H9 (cell line): Measurements from ENCODE around the gene LPGAT1. TPM values are rescaled to one million over a fixed set of nuclear protein-coding genes. Genes with fewer than 3 reads are reported as not detected.

Source experiments
- DNase-seq: peaks from one replicate; pipeline ENCODE4 v3.0.0-alpha.2; 2017
- H2AFZ ChIP-seq: one replicate; pipeline ENCODE4 v1.6.1; 2013; ENCODE audit warnings: mild to moderate bottlenecking, low read length, control low read depth, moderate library complexity
- H2AK5ac ChIP-seq: 2 replicates; pipeline ENCODE4 v1.6.1; 2013; ENCODE audit warnings: low read length, control low read depth, mixed read lengths; ENCODE audit not compliant: insufficient read length
- H2BK120ac ChIP-seq: one replicate; pipeline ENCODE4 v1.6.1; 2013; ENCODE audit warnings: low read depth, mild to moderate bottlenecking, low read length, control low read depth, inconsistent platforms; ENCODE audit not compliant: poor library complexity, severe bottlenecking
- H2BK12ac ChIP-seq: 2 replicates; pipeline ENCODE4 v1.6.1; 2013; ENCODE audit warnings: low read length, control low read depth, mixed read lengths, low read depth; ENCODE audit not compliant: insufficient read length
- H2BK15ac ChIP-seq: 2 replicates; pipeline ENCODE4 v1.6.1; 2013; ENCODE audit warnings: low read depth, low read length, control low read depth
- H2BK20ac ChIP-seq: one replicate; pipeline ENCODE4 v1.6.1; 2013; ENCODE audit warnings: low read depth, mild to moderate bottlenecking, low read length, control low read depth, inconsistent platforms; ENCODE audit not compliant: poor library complexity, severe bottlenecking
- H2BK5ac ChIP-seq: 2 replicates; pipeline ENCODE4 v1.6.1; 2013; ENCODE audit warnings: low read length, control low read depth, mixed read lengths; ENCODE audit not compliant: insufficient read length
- H3K14ac ChIP-seq: 2 replicates; pipeline ENCODE4 v1.6.1; 2013; ENCODE audit warnings: low read length, control low read depth; ENCODE audit not compliant: insufficient read depth
- H3K18ac ChIP-seq: 2 replicates; pipeline ENCODE4 v1.6.1; 2013; ENCODE audit warnings: low read depth, mild to moderate bottlenecking, mixed read lengths, low read length, control low read depth; ENCODE audit not compliant: insufficient read length
- H3K23ac ChIP-seq: 2 replicates; pipeline ENCODE4 v1.6.1; 2013; ENCODE audit warnings: low read length, control low read depth, mixed read lengths, low read depth; ENCODE audit not compliant: insufficient read length
- H3K23me2 ChIP-seq: 2 replicates; pipeline ENCODE4 v1.6.1; 2013; ENCODE audit warnings: low read depth, mild to moderate bottlenecking, mixed read lengths, low read length, control low read depth; ENCODE audit not compliant: insufficient read length, poor library complexity, severe bottlenecking
- H3K27ac ChIP-seq: 2 replicates; pipeline ENCODE4 v1.5.1; 2013; ENCODE audit warnings: low read length, control low read depth, mixed read lengths, low read depth; ENCODE audit not compliant: insufficient read length
- H3K27me3 ChIP-seq: 2 replicates; pipeline ENCODE4 v1.6.1; 2013; ENCODE audit warnings: low read length, control low read depth, inconsistent platforms; ENCODE audit not compliant: insufficient read depth
- H3K4ac ChIP-seq: 2 replicates; pipeline ENCODE4 v1.6.1; 2013; ENCODE audit warnings: low read depth, mild to moderate bottlenecking, control low read depth, inconsistent platforms, low read length, moderate library complexity
- H3K4me1 ChIP-seq: 2 replicates; pipeline ENCODE4 v1.6.1; 2013; ENCODE audit warnings: low read length, control low read depth, inconsistent platforms; ENCODE audit not compliant: insufficient read depth
- H3K4me2 ChIP-seq: 2 replicates; pipeline ENCODE4 v1.6.1; 2013; ENCODE audit warnings: low read length, control low read depth, mixed read lengths; ENCODE audit not compliant: insufficient read length, insufficient read depth
- H3K56ac ChIP-seq: 2 replicates; pipeline ENCODE4 v1.6.1; 2013; ENCODE audit warnings: low read depth, mild to moderate bottlenecking, mixed read lengths, low read length, control low read depth; ENCODE audit not compliant: insufficient read length
- H3K79me1 ChIP-seq: 2 replicates; pipeline ENCODE4 v1.6.1; 2013; ENCODE audit warnings: low read depth, mild to moderate bottlenecking, moderate library complexity, low read length, control low read depth, inconsistent platforms; ENCODE audit not compliant: insufficient read depth, poor library complexity, severe bottlenecking
- H3K79me2 ChIP-seq: 2 replicates; pipeline ENCODE4 v1.6.1; 2013; ENCODE audit warnings: low read length, control low read depth, inconsistent platforms; ENCODE audit not compliant: insufficient read depth
- H3K9ac ChIP-seq: 2 replicates; pipeline ENCODE4 v1.6.1; 2013; ENCODE audit warnings: low read length, control low read depth, mixed read lengths; ENCODE audit not compliant: insufficient read length; ENCODE audit errors: extremely low read depth
- H3K9me3 ChIP-seq: one replicate; pipeline ENCODE4 v1.6.1; 2013; ENCODE audit warnings: low read depth, low read length, inconsistent platforms; ENCODE audit not compliant: control insufficient read depth
- H3T11ph ChIP-seq: one replicate; pipeline ENCODE4 v1.6.1; 2013; ENCODE audit warnings: mild to moderate bottlenecking, low read length, control low read depth, inconsistent platforms
- H4K20me1 ChIP-seq: one replicate; pipeline ENCODE4 v1.6.1; 2013; ENCODE audit not compliant: control insufficient read depth, insufficient read length, insufficient read depth
- H4K5ac ChIP-seq: 2 replicates; pipeline ENCODE4 v1.6.1; 2013; ENCODE audit warnings: low read depth, mild to moderate bottlenecking, mixed read lengths, low read length, control low read depth; ENCODE audit not compliant: insufficient read length
- H4K8ac ChIP-seq: replicated peaks from 2 replicates; pipeline ENCODE4 v1.6.1; 2013; ENCODE audit warnings: low read length, control low read depth, mixed read lengths, low read depth; ENCODE audit not compliant: insufficient read length
- H4K91ac ChIP-seq: 2 replicates; pipeline ENCODE4 v1.6.1; 2013; ENCODE audit warnings: low read depth, mild to moderate bottlenecking, moderate library complexity, mixed read lengths, low read length, control low read depth; ENCODE audit not compliant: insufficient read length
- H3K27ac Mint-ChIP-seq, 3 experiments: 2 replicates in 2 of 3; 3 replicates in 1 of 3; pipeline ENCODE4 v1.8.0; 2020 to 2021; ENCODE audit warnings: mixed read lengths in 3 of 3, mild to moderate bottlenecking in 1 of 3, moderate library complexity in 1 of 3
- H3K27me3 Mint-ChIP-seq: 2 replicates; pipeline ENCODE4 v1.8.0; 2021; ENCODE audit warnings: low read depth, mild to moderate bottlenecking, moderate library complexity, mixed read lengths
- H3K36me3 Mint-ChIP-seq, 3 experiments: 2 replicates in 2 of 3; 3 replicates in 1 of 3; pipeline ENCODE4 v1.8.0; 2020 to 2021; ENCODE audit warnings: low read depth in 3 of 3, mixed read lengths in 3 of 3; ENCODE audit not compliant: insufficient read depth in 1 of 3
- H3K4me1 Mint-ChIP-seq, 2 experiments: 2 replicates each; pipeline ENCODE4 v1.8.0; 2020; ENCODE audit warnings: mixed read lengths in 2 of 2
- H3K4me3 Mint-ChIP-seq, 2 experiments: 2 replicates in 1 of 2; 3 replicates in 1 of 2; pipeline ENCODE4 v1.8.0; 2020 to 2021; ENCODE audit warnings: mild to moderate bottlenecking in 2 of 2, mixed read lengths in 2 of 2, moderate library complexity in 1 of 2
- H3K9me3 Mint-ChIP-seq, 2 experiments: 2 replicates in 1 of 2; 3 replicates in 1 of 2; pipeline ENCODE4 v1.8.0; 2020; ENCODE audit warnings: mild to moderate bottlenecking in 2 of 2, mixed read lengths in 2 of 2, moderate library complexity in 1 of 2
- CTCF ChIP-seq: fragments of 200-600 bp; sonication (generic); conservative IDR thresholded peaks from 3 replicates; pipeline ENCODE4 v1.8.0; 2021; ENCODE audit warnings: antibody characterized with exemption, mild to moderate bottlenecking
- WGBS: extraction: QIAGEN DNeasy Blood & Tissue Kit; methylation state at CpG from one replicate; pipeline ENCODE4 v1.1.7; 2013; ENCODE audit warnings: missing lambda C conversion rate, low lambda C conversion rate, mixed read lengths; ENCODE audit not compliant: insufficient read length; ENCODE audit errors: extremely low coverage; 5-methylcytosine and 5-hydroxymethylcytosine counted together
- total RNA-seq: library from RNA; stranded (reverse); gene quantifications from 2 replicates; pipeline ENCODE4 v1.2.1, GENCODE V29; 2021

The LPGAT1 gene
- total RNA-seq, 1 experiment from 2014 or later, result 12.2 TPM

DNA sequence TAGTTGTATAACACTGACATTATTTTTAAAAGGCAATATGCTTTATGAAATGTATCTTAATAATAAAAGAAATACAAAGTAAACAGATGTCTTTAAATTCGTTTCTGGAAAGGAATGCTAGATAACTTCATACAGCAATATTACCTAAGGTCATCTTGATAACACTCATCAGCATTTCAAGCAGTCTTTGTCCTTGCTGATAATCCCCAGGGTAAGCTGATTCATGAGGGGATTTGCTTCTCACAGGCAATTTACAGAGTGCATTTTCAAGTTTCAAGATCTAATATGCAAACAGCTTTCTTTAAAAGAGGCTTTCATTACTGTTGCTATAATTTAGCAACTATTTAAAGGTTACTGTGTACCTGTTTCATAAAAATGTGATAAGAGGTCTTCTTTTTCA is 80.0 kb downstream of the LPGAT1 start:
- Histone ChIP-seq H3K23ac (no peak overlapping the region), H4K8ac (no peak overlapping the region), H3K4me2 (no peak overlapping the region), H2AK5ac (no peak overlapping the region), H3K9me3 (no peaks in the 10 kb centered on the region), H3K79me1 (no peaks in the 10 kb centered on the region), H4K91ac (no peak overlapping the region), H4K5ac (no peak overlapping the region), H3K56ac (no peak overlapping the region), H2AFZ (no peak overlapping the region), H2BK5ac (no peak overlapping the region), H3K27ac (no peak overlapping the region), H3K9ac (no peak overlapping the region), H4K20me1 (no peaks in the 10 kb centered on the region), H2BK15ac (no peak overlapping the region), H2BK20ac (no peak overlapping the region), H3K27me3 (no peaks in the 10 kb centered on the region), H3K4me1 (no peaks in the 10 kb centered on the region), H3K14ac (no peak overlapping the region), H3K79me2 (no peaks in the 10 kb centered on the region), H3T11ph (no peak overlapping the region), H2BK120ac (no peak overlapping the region), H2BK12ac (no peak overlapping the region), H3K4ac (no peak overlapping the region), H3K23me2 (no peaks in the 10 kb centered on the region), H3K18ac (no peak overlapping the region)
- Mint-ChIP-seq H3K27me3 (no peaks in the 10 kb centered on the region), H3K27ac (no peak overlapping the region), H3K36me3 (no peaks in the 10 kb centered on the region), H3K9me3 (no peaks in the 10 kb centered on the region), H3K4me1 (peaks cover 26 to 43% of the 10 kb centered on the region in 2 experiments), H3K4me3 (no peak overlapping the region)
- WGBS, result no CpG with 5 or more reads among the region's 1 CpG
- no peak for TF ChIP-seq CTCF
- no peak for DNase-seq
